Hepatocyte (in vitro differentiated cells): ENCODE measurements around the gene PLCB2.

Experiments used
- EZH2 ChIP-seq: fragments of 200-600 bp; sonication (generic); IDR thresholded peaks from 2 replicates; pipeline ENCODE4 v1.6.1; 2016; ENCODE audit warnings: antibody characterized with exemption, mild to moderate bottlenecking, borderline replicate concordance
- EZH2phosphoT487 ChIP-seq: fragments of 200-600 bp; sonication (generic); IDR thresholded peaks from one replicate; pipeline ENCODE4 v1.6.1; 2018; ENCODE audit warnings: antibody characterized with exemption, mild to moderate bottlenecking, low read depth, moderate library complexity; ENCODE audit not compliant: unreplicated experiment, severe bottlenecking
- TF ChIP-seq, protein P1 (sequence below): fragments of 200-600 bp; sonication (generic); IDR thresholded peaks from 2 replicates; pipeline ENCODE4 v1.5.1; 2016; ENCODE audit warnings: antibody characterized with exemption, mild to moderate bottlenecking; ENCODE audit not compliant: poor library complexity

DNA sequence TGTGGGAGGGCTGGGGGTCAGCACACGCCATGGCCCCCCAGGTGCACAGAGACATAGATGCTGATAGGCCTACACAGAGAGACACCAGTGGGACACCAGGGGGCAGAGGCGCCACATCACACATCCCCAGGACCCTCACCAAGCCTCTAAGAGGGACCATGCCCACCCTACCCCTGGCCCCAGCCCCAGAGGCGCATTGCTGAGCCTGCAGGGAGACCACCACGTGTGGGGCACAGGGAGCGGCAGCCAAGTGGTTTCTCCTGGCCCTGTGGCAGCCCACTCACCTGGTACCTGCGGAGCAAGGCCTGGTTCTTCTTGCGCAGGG lies 31.8 kb upstream of the PLCB2 start:
- TF ChIP-seq, protein P1, sequence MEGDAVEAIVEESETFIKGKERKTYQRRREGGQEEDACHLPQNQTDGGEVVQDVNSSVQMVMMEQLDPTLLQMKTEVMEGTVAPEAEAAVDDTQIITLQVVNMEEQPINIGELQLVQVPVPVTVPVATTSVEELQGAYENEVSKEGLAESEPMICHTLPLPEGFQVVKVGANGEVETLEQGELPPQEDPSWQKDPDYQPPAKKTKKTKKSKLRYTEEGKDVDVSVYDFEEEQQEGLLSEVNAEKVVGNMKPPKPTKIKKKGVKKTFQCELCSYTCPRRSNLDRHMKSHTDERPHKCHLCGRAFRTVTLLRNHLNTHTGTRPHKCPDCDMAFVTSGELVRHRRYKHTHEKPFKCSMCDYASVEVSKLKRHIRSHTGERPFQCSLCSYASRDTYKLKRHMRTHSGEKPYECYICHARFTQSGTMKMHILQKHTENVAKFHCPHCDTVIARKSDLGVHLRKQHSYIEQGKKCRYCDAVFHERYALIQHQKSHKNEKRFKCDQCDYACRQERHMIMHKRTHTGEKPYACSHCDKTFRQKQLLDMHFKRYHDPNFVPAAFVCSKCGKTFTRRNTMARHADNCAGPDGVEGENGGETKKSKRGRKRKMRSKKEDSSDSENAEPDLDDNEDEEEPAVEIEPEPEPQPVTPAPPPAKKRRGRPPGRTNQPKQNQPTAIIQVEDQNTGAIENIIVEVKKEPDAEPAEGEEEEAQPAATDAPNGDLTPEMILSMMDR: no peak
- TF ChIP-seq EZH2 (no peak), EZH2phosphoT487 (no peak)
